ENCODE data around the gene RNF151. TPM values are rescaled to one million over a fixed set of nuclear protein-coding genes. Genes with fewer than 3 reads are reported as not detected.

The RNF151 gene
- total and polyA plus RNA-seq, 2 of the 13 experiments (the other 11 are each of a cell fraction or from before 2014, with no cell fraction given), result not detected

- no TSS peak for BruUV-seq (replicated peaks)
- H3K36me3 ChIP-seq (replicated peaks in 1 of 2; ENCODE audit: control insufficient read depth in 1 of 2, insufficient read depth in 2 of 2, low read length in 2 of 2), result no peaks in the 10 kb centered on the region
- intact Hi-C loops (cut with micrococcal nuclease; ENCODE audit: unreplicated experiment), result no loop called here
- ChIA-PET CTCF (ENCODE audit: low intra/inter-chr PET ratio, low total read pairs) (no interaction called here), POLR2A (interaction anchor here (1.6 to 3.2 kb wide), 3 partner anchors 13 to 17 kb away, joined by 4 to 18 read pairs (median 8); partner anchors contain the start of gene RPS2)
- no peak overlapping the region for H3K27ac ChIP-seq (ENCODE audit: extremely low read length, insufficient read depth, low read length)
- peaks cover 7% of the 10 kb centered on the region for H3K79me2 ChIP-seq (ENCODE audit: insufficient read depth, low read length)
- no peaks in the 10 kb centered on the region for H3K9me3 ChIP-seq (ENCODE audit: low read length)
- in situ Hi-C loops (cut with HindIII; ENCODE audit: extremely low pct_ligation_motif_present, low pct_unique_long_range_greater_than_20kb), result no loop called here
- H4K20me1 ChIP-seq (ENCODE audit: insufficient read depth, low read length), result no peaks in the 10 kb centered on the region; the same call in 1 of the 2 replicates
- TF ChIP-seq REPIN1 (CRISPR knock-in tag; IDR thresholded peaks at IDR 0.05; ENCODE audit: borderline replicate concordance, low read depth) (no peak), ZBED4 (CRISPR knock-in tag; IDR thresholded peaks at IDR 0.05; ENCODE audit: borderline replicate concordance) (no peak), KLF13 (CRISPR knock-in tag; IDR thresholded peaks at IDR 0.05) (no peak), ZNF878 (CRISPR knock-in tag; IDR thresholded peaks at IDR 0.05) (no peak), ZBTB46 (CRISPR knock-in tag; IDR thresholded peaks at IDR 0.05; ENCODE audit: borderline replicate concordance) (no peak), SMYD3 (CRISPR knock-in tag; IDR thresholded peaks at IDR 0.05) (no peak), ZEB1 (IDR thresholded peaks at IDR 0.05; ENCODE audit: insufficient replicate concordance, low read depth) (no peak), DMTF1 (CRISPR knock-in tag; IDR thresholded peaks at IDR 0.05) (no peak)
- peaks cover 35% of the 10 kb centered on the region for H3K4me1 ChIP-seq (ENCODE audit: insufficient read depth, low read length)
- no peak overlapping the region for H3K4me2 ChIP-seq (ENCODE audit: low read depth, low read length)
- H3K27me3 ChIP-seq (ENCODE audit: control insufficient read depth in 1 of 2, insufficient read depth in 2 of 2, low read length in 2 of 2), result peaks cover 0 to 5% of the 10 kb centered on the region in 2 experiments; a peak in 1 of 5 replicates
- no peak overlapping the region for H3K9ac ChIP-seq (ENCODE audit: insufficient read depth, low read depth, low read length)
- 40% methylated on average over 3 of the region's 9 CpGs for WGBS (ENCODE audit: low lambda C conversion rate)
- FAIRE-seq (no peak), ATAC-seq (no peak), DNase-seq (ENCODE audit: low spot score) (no peak)
- no peak overlapping the region for H2AFZ ChIP-seq (ENCODE audit: low read length)
- no peak overlapping the region for H3K4me3 ChIP-seq (replicated peaks in 1 of 3; ENCODE audit: insufficient read depth in 1 of 3, low read depth in 2 of 3, low read length in 3 of 3)
Measured at GRCh38 chr16:1947369-1947670, 19.3 kb upstream of the RNF151 start.

Data from HepG2 (cell line).